ENCODE measurements around the gene B4GALT5. TPM values are rescaled to one million over a fixed set of nuclear protein-coding genes. Genes with fewer than 3 reads are reported as not detected.

B4GALT5 gene
- total RNA-seq, 1 experiment from 2014 or later, result 77.0 TPM

DNA sequence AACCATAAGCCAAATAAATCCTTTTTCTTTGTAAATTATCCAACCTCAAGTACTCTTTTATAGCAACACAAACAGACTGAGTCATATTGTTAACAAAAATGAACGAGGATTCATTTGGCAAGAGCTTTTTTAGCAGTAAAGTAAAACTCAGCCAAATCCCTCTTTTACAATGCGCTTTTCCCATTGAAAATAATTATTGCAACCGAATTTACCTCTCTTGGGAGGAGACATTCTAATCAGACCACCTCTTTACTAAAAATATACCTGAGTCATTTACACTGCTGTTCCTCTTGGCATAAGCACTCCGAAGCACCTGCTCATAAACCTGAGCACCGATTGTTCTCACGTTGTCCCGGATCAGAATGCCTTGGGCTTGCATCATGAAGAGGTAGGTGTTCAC lies 57.4 kb downstream of the B4GALT5 start:
- Histone ChIP-seq H3K27ac (ENCODE audit: insufficient read length, low read depth, low read length) (no peak overlapping the region), H2BK12ac (ENCODE audit: insufficient read length, low read depth, low read length) (no peak overlapping the region), H3K14ac (ENCODE audit: insufficient read depth, low read length) (no peak overlapping the region), H4K8ac (replicated peaks; ENCODE audit: insufficient read length, low read depth, low read length) (no peak overlapping the region), H3K56ac (ENCODE audit: insufficient read length, low read depth, low read length) (no peak overlapping the region), H3K23me2 (ENCODE audit: insufficient read length, low read depth, low read length, poor library complexity, severe bottlenecking) (no peaks in the 10 kb centered on the region), H3K4ac (ENCODE audit: low read depth, low read length) (no peak overlapping the region), H2BK5ac (ENCODE audit: insufficient read length, low read length) (no peak overlapping the region), H4K5ac (ENCODE audit: insufficient read length, low read depth, low read length) (no peak overlapping the region), H3T11ph (ENCODE audit: low read length) (no peak overlapping the region), H4K20me1 (ENCODE audit: control insufficient read depth, insufficient read depth, insufficient read length) (no peaks in the 10 kb centered on the region), H2AK5ac (ENCODE audit: insufficient read length, low read length) (no peak overlapping the region), H2AFZ (ENCODE audit: low read length) (no peak overlapping the region), H3K27me3 (ENCODE audit: insufficient read depth, low read length) (no peaks in the 10 kb centered on the region), H2BK120ac (ENCODE audit: low read depth, low read length, poor library complexity, severe bottlenecking) (no peak overlapping the region), H3K79me1 (ENCODE audit: insufficient read depth, low read depth, low read length, poor library complexity, severe bottlenecking) (peaks cover 6% of the 10 kb centered on the region), H3K18ac (ENCODE audit: insufficient read length, low read depth, low read length) (no peak overlapping the region), H3K79me2 (ENCODE audit: insufficient read depth, low read length) (peaks cover 28% of the 10 kb centered on the region), H3K4me2 (ENCODE audit: insufficient read depth, insufficient read length, low read length) (no peak overlapping the region), H3K4me1 (ENCODE audit: insufficient read depth, low read length) (peaks cover 10% of the 10 kb centered on the region; the same call in 1 of the 2 replicates), H3K9me3 (ENCODE audit: control insufficient read depth, low read depth, low read length) (no peaks in the 10 kb centered on the region), H3K23ac (ENCODE audit: insufficient read length, low read depth, low read length) (no peak overlapping the region), H4K91ac (ENCODE audit: insufficient read length, low read depth, low read length) (no peak overlapping the region), H2BK20ac (ENCODE audit: low read depth, low read length, poor library complexity, severe bottlenecking) (no peak overlapping the region), H2BK15ac (ENCODE audit: low read depth, low read length) (no peak overlapping the region), H3K9ac (ENCODE audit: extremely low read depth, insufficient read length, low read length) (no peak overlapping the region)
- TF ChIP-seq, protein P1, sequence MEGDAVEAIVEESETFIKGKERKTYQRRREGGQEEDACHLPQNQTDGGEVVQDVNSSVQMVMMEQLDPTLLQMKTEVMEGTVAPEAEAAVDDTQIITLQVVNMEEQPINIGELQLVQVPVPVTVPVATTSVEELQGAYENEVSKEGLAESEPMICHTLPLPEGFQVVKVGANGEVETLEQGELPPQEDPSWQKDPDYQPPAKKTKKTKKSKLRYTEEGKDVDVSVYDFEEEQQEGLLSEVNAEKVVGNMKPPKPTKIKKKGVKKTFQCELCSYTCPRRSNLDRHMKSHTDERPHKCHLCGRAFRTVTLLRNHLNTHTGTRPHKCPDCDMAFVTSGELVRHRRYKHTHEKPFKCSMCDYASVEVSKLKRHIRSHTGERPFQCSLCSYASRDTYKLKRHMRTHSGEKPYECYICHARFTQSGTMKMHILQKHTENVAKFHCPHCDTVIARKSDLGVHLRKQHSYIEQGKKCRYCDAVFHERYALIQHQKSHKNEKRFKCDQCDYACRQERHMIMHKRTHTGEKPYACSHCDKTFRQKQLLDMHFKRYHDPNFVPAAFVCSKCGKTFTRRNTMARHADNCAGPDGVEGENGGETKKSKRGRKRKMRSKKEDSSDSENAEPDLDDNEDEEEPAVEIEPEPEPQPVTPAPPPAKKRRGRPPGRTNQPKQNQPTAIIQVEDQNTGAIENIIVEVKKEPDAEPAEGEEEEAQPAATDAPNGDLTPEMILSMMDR (conservative IDR thresholded peaks at IDR 0.05), result no peak
- no peak for DNase-seq
- Mint-ChIP-seq H3K9me3 (no peaks in the 10 kb centered on the region), H3K4me3 (peak overlapping the region in 1 of 2 experiments; percentile 44; a peak in 1 of 5 replicates), H3K27me3 (ENCODE audit: low read depth) (no peaks in the 10 kb centered on the region), H3K27ac (peak overlapping the region in 2 of 3 experiments; percentile 46 to 67; a peak in 3 of 7 replicates), H3K4me1 (peaks cover 0 to 4% of the 10 kb centered on the region in 2 experiments; a peak in 1 of 4 replicates), H3K36me3 (ENCODE audit: insufficient read depth in 1 of 3, low read depth in 3 of 3) (peaks cover 18 to 48% (median 35%) of the 10 kb centered on the region in 3 experiments; a peak in 6 of 7 replicates)
- no CpG with 5 or more reads among the region's 7 CpGs for WGBS (ENCODE audit: extremely low coverage, insufficient read length, low lambda C conversion rate)
